Activated T-cell treated with anti-CD3 and anti-CD28 coated beads, Interleukin-2, amount 50 U/mL, for 72 hours (primary cell): Measurements from ENCODE around the gene GSX1. TPM values are rescaled to one million over a fixed set of nuclear protein-coding genes. Genes with fewer than 3 reads are reported as not detected.
A peak's percentile ranks its signal among the peaks of the same experiment; 100 is the strongest.

Source experiments
- ATAC-seq, 2 donors: fragments of 150-1000 bp; cut with Tn5 transposase; replicated peaks in 1 of 2; 2 replicates each; pipeline ENCODE4 v1.10.0; 2021; ENCODE audit warnings: moderate library complexity in 2 of 2, mild to moderate bottlenecking in 1 of 2
- DNase-seq, 2 donors: peaks; one replicate each; pipeline ENCODE4 v3.0.0; 2021 to 2022; ENCODE audit warnings: mixed read lengths in 1 of 2
- H3K27ac Mint-ChIP-seq: one replicate; pipeline ENCODE4 v1.8.0; 2022; ENCODE audit warnings: mild to moderate bottlenecking, moderate library complexity, mixed read lengths
- H3K27me3 Mint-ChIP-seq: one replicate; pipeline ENCODE4 v1.8.0; 2022; ENCODE audit warnings: low read depth, mixed read lengths
- H3K36me3 Mint-ChIP-seq, 2 donors: one replicate each; pipeline ENCODE4 v1.8.0; 2022; ENCODE audit warnings: mixed read lengths in 2 of 2, mild to moderate bottlenecking in 1 of 2; ENCODE audit not compliant: insufficient read depth in 2 of 2
- H3K4me1 Mint-ChIP-seq: one replicate; pipeline ENCODE4 v1.8.0; 2022; ENCODE audit warnings: low read depth, mixed read lengths
- H3K4me3 Mint-ChIP-seq, 2 donors: one replicate each; pipeline ENCODE4 v1.8.0; 2022; ENCODE audit warnings: mild to moderate bottlenecking in 2 of 2, mixed read lengths in 2 of 2, moderate library complexity in 2 of 2
- H3K9me3 Mint-ChIP-seq, 2 donors: one replicate each; pipeline ENCODE4 v1.8.0; 2022; ENCODE audit warnings: mixed read lengths in 2 of 2
- total RNA-seq, 2 donors: library from RNA; stranded (reverse); gene quantifications; one replicate each; pipeline ENCODE4 v1.2.3, GENCODE V29; 2022

The GSX1 gene
- total RNA-seq, 2 donors from 2014 or later = not detected

GRCh38 chr13:27826379-27827353, 34.4 kb downstream of the GSX1 start:
- H3K27me3 Mint-ChIP-seq = peaks cover 91% of the 10 kb centered on the region
- DNase-seq = peak; percentile 66 to 74
- H3K9me3 Mint-ChIP-seq = no peaks in the 10 kb centered on the region
- H3K4me1 Mint-ChIP-seq = peaks cover 11% of the 10 kb centered on the region
- peak; percentile 66 to 73 for ATAC-seq
- no peaks in the 10 kb centered on the region for H3K36me3 Mint-ChIP-seq
- no peak overlapping the region for H3K27ac Mint-ChIP-seq
- H3K4me3 Mint-ChIP-seq = peak overlapping the region; percentile 36 to 40

GRCh38 chr13:27827646-27828045, 35.4 kb downstream of the GSX1 start:
- H3K4me3 Mint-ChIP-seq = no peak overlapping the region
- H3K27ac Mint-ChIP-seq = no peak overlapping the region
- no peaks in the 10 kb centered on the region for H3K9me3 Mint-ChIP-seq
- ATAC-seq (no peak), DNase-seq (no peak)
- H3K27me3 Mint-ChIP-seq = peaks cover 91% of the 10 kb centered on the region
- H3K4me1 Mint-ChIP-seq = peaks cover 11% of the 10 kb centered on the region
- no peaks in the 10 kb centered on the region for H3K36me3 Mint-ChIP-seq

GRCh38 chr13:27830010-27830409, 37.7 kb downstream of the GSX1 start:
- Mint-ChIP-seq H3K9me3 (no peaks in the 10 kb centered on the region), H3K4me1 (peaks cover 11% of the 10 kb centered on the region), H3K36me3 (no peaks in the 10 kb centered on the region), H3K27me3 (peaks cover 82% of the 10 kb centered on the region), H3K27ac (no peak overlapping the region), H3K4me3 (peak overlapping the region; percentile 50 to 58)
- ATAC-seq (peak; percentile 77 to 89), DNase-seq (peak; percentile 65 to 77)

- no peaks in the 10 kb centered on the region for H3K36me3 Mint-ChIP-seq
- ATAC-seq = no peak
- no peak overlapping the region for H3K27ac Mint-ChIP-seq
- peaks cover 5% of the 10 kb centered on the region for H3K4me1 Mint-ChIP-seq
- H3K9me3 Mint-ChIP-seq = no peaks in the 10 kb centered on the region
- DNase-seq = no peak
- peaks cover 78% of the 10 kb centered on the region for H3K27me3 Mint-ChIP-seq
- no peak overlapping the region for H3K4me3 Mint-ChIP-seq
These were observed 40.9 kb downstream of the GSX1 start for GRCh38 chr13:27833206-27833605.

- peaks cover 78% of the 10 kb centered on the region for H3K27me3 Mint-ChIP-seq
- H3K27ac Mint-ChIP-seq = no peak overlapping the region
- H3K9me3 Mint-ChIP-seq = no peaks in the 10 kb centered on the region
- no peaks in the 10 kb centered on the region for H3K36me3 Mint-ChIP-seq
- peaks cover 5% of the 10 kb centered on the region for H3K4me1 Mint-ChIP-seq
- no peak overlapping the region for H3K4me3 Mint-ChIP-seq
- no peak for DNase-seq
- no peak for ATAC-seq
These were observed 41.8 kb downstream of the GSX1 start for GRCh38 chr13:27834095-27834494.

- ATAC-seq (no peak), DNase-seq (no peak)
- Mint-ChIP-seq H3K9me3 (no peaks in the 10 kb centered on the region), H3K27me3 (peaks cover 73% of the 10 kb centered on the region), H3K36me3 (no peaks in the 10 kb centered on the region), H3K27ac (no peak overlapping the region), H3K4me3 (no peak overlapping the region), H3K4me1 (no peaks in the 10 kb centered on the region)
These were observed 43.5 kb downstream of the GSX1 start for GRCh38 chr13:27835799-27836198.

- H3K9me3 Mint-ChIP-seq = no peaks in the 10 kb centered on the region
- no peak overlapping the region for H3K4me3 Mint-ChIP-seq
- peaks cover 54% of the 10 kb centered on the region for H3K27me3 Mint-ChIP-seq
- no peaks in the 10 kb centered on the region for H3K4me1 Mint-ChIP-seq
- DNase-seq (no peak), ATAC-seq (no peak)
- no peak overlapping the region for H3K27ac Mint-ChIP-seq
- no peaks in the 10 kb centered on the region for H3K36me3 Mint-ChIP-seq
These were observed 47.7 kb downstream of the GSX1 start for GRCh38 chr13:27839809-27840467.

GRCh38 chr13:27842571-27842970, 50.3 kb downstream of the GSX1 start:
- DNase-seq = no peak
- no peaks in the 10 kb centered on the region for H3K36me3 Mint-ChIP-seq
- no peak for ATAC-seq
- H3K4me3 Mint-ChIP-seq = no peak overlapping the region
- H3K4me1 Mint-ChIP-seq = no peaks in the 10 kb centered on the region
- H3K9me3 Mint-ChIP-seq = no peaks in the 10 kb centered on the region
- H3K27ac Mint-ChIP-seq = no peak overlapping the region
- H3K27me3 Mint-ChIP-seq = peaks cover 44% of the 10 kb centered on the region

Other genes starting within 250 kb of the GSX1 start
- gene LNX2, start 172.0 kb upstream of the GSX1 start, total RNA-seq = 1 to 10 TPM; 6.5 to 7.2 TPM
- gene POLR1D, start 170.6 kb upstream of the GSX1 start, total RNA-seq = 100 to 1,000 TPM; 156 to 169 TPM
- gene PDX1, start 127.5 kb downstream of the GSX1 start, total RNA-seq = not detected
- gene CDX2, start 176.8 kb downstream of the GSX1 start, total RNA-seq = not detected
- gene URAD, start 196.2 kb downstream of the GSX1 start, total RNA-seq = not detected